ENCODE measurements around the gene SCYGR8. TPM values are rescaled to one million over a fixed set of nuclear protein-coding genes. Genes with fewer than 3 reads are reported as not detected.
A peak's percentile ranks its signal among the peaks of the same experiment; 100 is the strongest.

The SCYGR8 gene
- total RNA-seq, 4 donors from 2014 or later: not detected

- Histone ChIP-seq H3K27me3 (no peaks in the 10 kb centered on the region), H3K9me3 (no peaks in the 10 kb centered on the region), H3K4me3 (no peak overlapping the region), H3K4me1 (peaks cover 0 to 14% (median 0%) of the 10 kb centered on the region in 4 donors), H3K36me3 (no peaks in the 10 kb centered on the region), H3K27ac (no peak overlapping the region)
- DNase-seq: peak in 1 of 3 donors; percentile 54
- TF ChIP-seq CTCF (IDR thresholded peaks at IDR 0.05) (peak in 4 of 6 experiments; percentile 17 to 62 (median 48)), POLR2A (IDR thresholded peaks at IDR 0.05) (no peak)
Observed at GRCh38 chr2:227774011-227774624, 28.4 kb downstream of the SCYGR8 start.

GRCh38 chr2:227774895-227775842, 29.5 kb downstream of the SCYGR8 start:
- Histone ChIP-seq H3K4me1 (peaks cover 0 to 14% (median 0%) of the 10 kb centered on the region in 4 donors), H3K4me3 (no peak overlapping the region), H3K36me3 (no peaks in the 10 kb centered on the region), H3K27ac (no peak overlapping the region), H3K9me3 (no peaks in the 10 kb centered on the region), H3K27me3 (no peaks in the 10 kb centered on the region)
- DNase-seq: no peak
- TF ChIP-seq POLR2A (IDR thresholded peaks at IDR 0.05) (no peak), CTCF (IDR thresholded peaks at IDR 0.05) (no peak)

- Histone ChIP-seq H3K9me3 (no peaks in the 10 kb centered on the region), H3K36me3 (no peaks in the 10 kb centered on the region), H3K27me3 (no peaks in the 10 kb centered on the region), H3K27ac (peak overlapping the region in 3 of 4 donors; percentile 14 to 75 (median 71)), H3K4me1 (peaks cover 0 to 11% (median 0%) of the 10 kb centered on the region in 4 donors), H3K4me3 (peak overlapping the region in 2 of 4 donors; percentile 18 to 32)
- TF ChIP-seq POLR2A (IDR thresholded peaks at IDR 0.05): no peak
- no peak for TF ChIP-seq CTCF (IDR thresholded peaks at IDR 0.05)
- DNase-seq: peak in 2 of 3 donors; percentile 75 to 85
Observed at GRCh38 chr2:227780981-227781615, 35.4 kb downstream of the SCYGR8 start.

- H3K27ac ChIP-seq: peak overlapping the region in 2 of 4 donors; percentile 14 to 75
- H3K4me1 ChIP-seq: peaks cover 0 to 11% (median 0%) of the 10 kb centered on the region in 4 donors
- H3K4me3 ChIP-seq: no peak overlapping the region
- TF ChIP-seq CTCF (IDR thresholded peaks at IDR 0.05) (no peak), POLR2A (IDR thresholded peaks at IDR 0.05) (no peak)
- no peaks in the 10 kb centered on the region for H3K27me3 ChIP-seq
- no peak for DNase-seq
- H3K9me3 ChIP-seq: no peaks in the 10 kb centered on the region
- no peaks in the 10 kb centered on the region for H3K36me3 ChIP-seq
Observed at GRCh38 chr2:227781841-227782240, 36.1 kb downstream of the SCYGR8 start.

GRCh38 chr2:227782804-227783203, 37.1 kb downstream of the SCYGR8 start:
- H3K9me3 ChIP-seq: no peaks in the 10 kb centered on the region
- peaks cover 0 to 11% (median 0%) of the 10 kb centered on the region in 4 donors for H3K4me1 ChIP-seq
- H3K36me3 ChIP-seq: no peaks in the 10 kb centered on the region
- peak overlapping the region; percentile 4 to 46 (median 5) for H3K27ac ChIP-seq
- no peak for DNase-seq
- TF ChIP-seq POLR2A (IDR thresholded peaks at IDR 0.05) (no peak), CTCF (IDR thresholded peaks at IDR 0.05) (no peak)
- no peaks in the 10 kb centered on the region for H3K27me3 ChIP-seq
- H3K4me3 ChIP-seq: no peak overlapping the region

Measured in Peyer's patch (tissue), 4 donors.